Spleen (tissue), 7 donors: Measurements from ENCODE around the gene BAZ1A.

Source experiments
- POLR2A ChIP-seq, 3 donors: fragments of 450-650 bp; IDR thresholded peaks; one replicate each; pipeline ENCODE4 v1.5.1; 2017; ENCODE audit warnings: antibody characterized with exemption in 3 of 3, mild to moderate bottlenecking in 1 of 3
- TF ChIP-seq, protein P1 (sequence below), 11 experiments: fragments of 200-600 bp in 7 of 11; fragments of 450-650 bp in 4 of 11; sonication (generic) in 4 of 11; IDR thresholded peaks in 8 of 11; conservative IDR thresholded peaks in 3 of 11; 1 replicate in 7 of 11; 2 replicates in 4 of 11; pipeline versions ENCODE4 v1.4.0 to v1.8.0; 2016 to 2021; ENCODE audit warnings: antibody characterized with exemption in 11 of 11, inconsistent platforms in 4 of 11, mild to moderate bottlenecking in 1 of 11
- donor health status: DM: no; HTN: no; CAD: no; lungs with moderate emphysema.
- donor health status: DM: no; HTN: no; CAD: no.
- donor health status: DM: no; HTN: no; CAD: no.

DNA sequence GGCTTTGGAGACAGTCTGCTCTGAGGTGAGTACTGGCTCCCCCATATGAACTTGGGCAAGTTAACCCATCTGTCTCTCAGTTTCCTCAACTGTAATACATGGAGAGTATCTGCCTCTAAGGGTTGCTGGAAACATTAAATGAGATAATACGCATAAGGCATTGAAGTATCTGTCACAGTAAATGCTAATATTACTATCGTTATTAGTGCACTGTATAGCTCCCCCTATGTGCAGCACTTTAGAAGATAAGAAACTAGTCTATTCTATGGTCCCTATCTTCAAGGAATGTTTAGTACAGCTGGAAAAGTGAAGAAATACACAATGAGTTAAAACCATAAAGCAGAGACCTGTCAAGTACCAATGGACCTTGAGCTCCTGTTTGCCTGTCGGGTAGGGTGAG, 109.1 kb downstream of the BAZ1A start:
- TF ChIP-seq POLR2A (IDR thresholded peaks at IDR 0.05): no peak
- TF ChIP-seq, protein P1, sequence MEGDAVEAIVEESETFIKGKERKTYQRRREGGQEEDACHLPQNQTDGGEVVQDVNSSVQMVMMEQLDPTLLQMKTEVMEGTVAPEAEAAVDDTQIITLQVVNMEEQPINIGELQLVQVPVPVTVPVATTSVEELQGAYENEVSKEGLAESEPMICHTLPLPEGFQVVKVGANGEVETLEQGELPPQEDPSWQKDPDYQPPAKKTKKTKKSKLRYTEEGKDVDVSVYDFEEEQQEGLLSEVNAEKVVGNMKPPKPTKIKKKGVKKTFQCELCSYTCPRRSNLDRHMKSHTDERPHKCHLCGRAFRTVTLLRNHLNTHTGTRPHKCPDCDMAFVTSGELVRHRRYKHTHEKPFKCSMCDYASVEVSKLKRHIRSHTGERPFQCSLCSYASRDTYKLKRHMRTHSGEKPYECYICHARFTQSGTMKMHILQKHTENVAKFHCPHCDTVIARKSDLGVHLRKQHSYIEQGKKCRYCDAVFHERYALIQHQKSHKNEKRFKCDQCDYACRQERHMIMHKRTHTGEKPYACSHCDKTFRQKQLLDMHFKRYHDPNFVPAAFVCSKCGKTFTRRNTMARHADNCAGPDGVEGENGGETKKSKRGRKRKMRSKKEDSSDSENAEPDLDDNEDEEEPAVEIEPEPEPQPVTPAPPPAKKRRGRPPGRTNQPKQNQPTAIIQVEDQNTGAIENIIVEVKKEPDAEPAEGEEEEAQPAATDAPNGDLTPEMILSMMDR (IDR thresholded peaks at IDR 0.05 in 8 of 11, conservative IDR thresholded peaks at IDR 0.05 in 3 of 11): no peak
